Measurements from ENCODE around the gene STARD13. TPM values are rescaled to one million over a fixed set of nuclear protein-coding genes. Genes with fewer than 3 reads are reported as not detected.
A peak's percentile ranks its signal among the peaks of the same experiment; 100 is the strongest.

Gene STARD13
- polyA plus RNA-seq, 1 donor (not counting 4 experiments of a cell fraction or from before 2014, with no cell fraction given) = 11.9 TPM

DNA sequence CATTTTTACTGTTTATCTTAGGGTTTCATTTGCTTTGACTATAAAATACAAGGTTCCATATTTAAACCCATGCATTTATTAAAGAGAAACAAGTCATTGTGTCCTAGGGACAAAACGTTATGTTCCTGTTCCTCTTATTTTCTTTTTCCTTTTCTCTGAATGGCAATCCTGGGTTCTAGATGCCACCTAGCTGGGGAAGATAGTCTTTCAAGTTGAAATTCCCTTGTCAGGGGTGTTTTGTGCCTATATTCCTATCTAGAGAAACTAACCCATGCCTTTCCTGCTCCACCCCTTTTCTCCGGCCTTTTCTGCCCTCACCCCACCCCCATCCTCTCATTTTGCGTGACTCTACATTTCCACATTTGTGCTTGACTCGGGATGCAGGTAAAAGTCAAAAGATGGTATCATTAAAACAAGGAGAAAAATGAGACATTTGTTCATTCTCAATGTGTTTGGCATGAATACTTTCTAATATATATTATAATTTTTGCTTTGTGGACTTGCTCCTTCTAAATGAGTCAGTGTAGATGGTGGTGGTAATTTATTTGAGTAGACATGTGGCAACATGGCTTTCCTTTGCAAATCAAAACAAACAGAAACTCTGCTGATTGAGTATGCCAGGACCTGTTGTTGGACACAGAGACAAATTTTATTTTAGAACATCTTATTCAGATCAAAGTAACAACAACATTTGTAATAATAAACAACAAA lies 26.8 kb upstream of the STARD13 start:
- H3K36me3 ChIP-seq (ENCODE audit: control insufficient read depth in 2 of 2, extremely low read depth in 1 of 2, insufficient read depth in 2 of 2, low read length in 2 of 2) = no peaks in the 10 kb centered on the region
- peaks cover 10% of the 10 kb centered on the region for H3K4me1 ChIP-seq (ENCODE audit: control insufficient read depth, extremely low read depth, insufficient read depth, low read length)
- dilution Hi-C loops (cut with MboI; ENCODE audit: extremely low pct_ligation_motif_present, low sequenced_read_pairs) = no loop called here
- no peak overlapping the region for H3K9ac ChIP-seq (ENCODE audit: control insufficient read depth, extremely low read depth, insufficient read depth, low read length)
- H2AFZ ChIP-seq (ENCODE audit: control insufficient read depth, low read length) = peak overlapping the region; percentile 50
- TF ChIP-seq, protein P1, sequence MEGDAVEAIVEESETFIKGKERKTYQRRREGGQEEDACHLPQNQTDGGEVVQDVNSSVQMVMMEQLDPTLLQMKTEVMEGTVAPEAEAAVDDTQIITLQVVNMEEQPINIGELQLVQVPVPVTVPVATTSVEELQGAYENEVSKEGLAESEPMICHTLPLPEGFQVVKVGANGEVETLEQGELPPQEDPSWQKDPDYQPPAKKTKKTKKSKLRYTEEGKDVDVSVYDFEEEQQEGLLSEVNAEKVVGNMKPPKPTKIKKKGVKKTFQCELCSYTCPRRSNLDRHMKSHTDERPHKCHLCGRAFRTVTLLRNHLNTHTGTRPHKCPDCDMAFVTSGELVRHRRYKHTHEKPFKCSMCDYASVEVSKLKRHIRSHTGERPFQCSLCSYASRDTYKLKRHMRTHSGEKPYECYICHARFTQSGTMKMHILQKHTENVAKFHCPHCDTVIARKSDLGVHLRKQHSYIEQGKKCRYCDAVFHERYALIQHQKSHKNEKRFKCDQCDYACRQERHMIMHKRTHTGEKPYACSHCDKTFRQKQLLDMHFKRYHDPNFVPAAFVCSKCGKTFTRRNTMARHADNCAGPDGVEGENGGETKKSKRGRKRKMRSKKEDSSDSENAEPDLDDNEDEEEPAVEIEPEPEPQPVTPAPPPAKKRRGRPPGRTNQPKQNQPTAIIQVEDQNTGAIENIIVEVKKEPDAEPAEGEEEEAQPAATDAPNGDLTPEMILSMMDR (optimal IDR thresholded peaks at IDR 0.05 in 1 of 3, IDR thresholded peaks at IDR 0.05 in 1 of 3, conservative IDR thresholded peaks at IDR 0.05 in 1 of 3; ENCODE audit: extremely low read depth in 1 of 3, insufficient read depth in 2 of 3, low read length in 3 of 3) = peak in 1 of 3 experiments; percentile 17
- TF ChIP-seq EZH2 (IDR thresholded peaks at IDR 0.05; ENCODE audit: low read length) = no peak
- no peaks in the 10 kb centered on the region for H3K9me3 ChIP-seq (ENCODE audit: control insufficient read depth, low read depth, low read length)
- no peaks in the 10 kb centered on the region for H3K79me2 ChIP-seq (ENCODE audit: control insufficient read depth, insufficient read depth, low read length)
- no peaks in the 10 kb centered on the region for H3K27me3 ChIP-seq (ENCODE audit: control insufficient read depth, extremely low read depth, insufficient read depth, low read length)
- H3K4me2 ChIP-seq (ENCODE audit: control insufficient read depth, extremely low read depth, insufficient read depth, low read depth, low read length) = peak overlapping the region; percentile 52
- no peaks in the 10 kb centered on the region for H3K9me1 ChIP-seq (ENCODE audit: control insufficient read depth, extremely low read depth, insufficient read depth, low read length)
- peak; percentile 17 for FAIRE-seq
- DNase-seq (ENCODE audit: low read depth, low spot score) = no peak
- no peaks in the 10 kb centered on the region for H4K20me1 ChIP-seq (ENCODE audit: control insufficient read depth, extremely low read depth, insufficient read depth, low read length)
- H3K27ac ChIP-seq (ENCODE audit: control insufficient read depth, insufficient read depth, low read length) = no peak overlapping the region
- H3K4me3 ChIP-seq (ENCODE audit: control insufficient read depth in 2 of 3, extremely low read depth in 1 of 3, insufficient read depth in 2 of 3, low read depth in 1 of 3, low read length in 3 of 3) = no peak overlapping the region

DNA sequence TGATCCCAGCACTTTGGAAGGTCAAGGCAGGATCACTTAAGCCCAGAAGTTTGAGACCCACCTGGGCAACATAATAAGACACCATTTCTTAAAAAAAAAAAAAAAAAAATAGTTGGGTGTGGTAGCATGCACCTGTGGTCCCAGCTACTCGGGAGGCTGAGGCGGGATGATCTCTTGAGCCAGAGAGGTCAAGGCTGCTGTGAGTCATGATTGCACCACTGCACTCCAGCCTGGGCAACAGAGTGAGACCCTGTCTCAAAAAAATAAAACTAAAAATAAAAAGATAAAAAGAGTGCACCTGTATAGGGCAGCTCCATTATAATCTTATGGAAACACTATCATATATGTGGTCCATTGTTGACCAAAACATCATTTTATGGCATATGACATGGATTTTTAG lies 25.5 kb upstream of the STARD13 start:
- Histone ChIP-seq H3K4me1 (ENCODE audit: control insufficient read depth, extremely low read depth, insufficient read depth, low read length) (peaks cover 10% of the 10 kb centered on the region), H3K27ac (ENCODE audit: control insufficient read depth, insufficient read depth, low read length) (no peak overlapping the region), H3K79me2 (ENCODE audit: control insufficient read depth, insufficient read depth, low read length) (no peaks in the 10 kb centered on the region), H3K9ac (ENCODE audit: control insufficient read depth, extremely low read depth, insufficient read depth, low read length) (no peak overlapping the region), H3K27me3 (ENCODE audit: control insufficient read depth, extremely low read depth, insufficient read depth, low read length) (no peaks in the 10 kb centered on the region), H3K9me3 (ENCODE audit: control insufficient read depth, low read depth, low read length) (no peaks in the 10 kb centered on the region), H2AFZ (ENCODE audit: control insufficient read depth, low read length) (no peak overlapping the region), H3K4me2 (ENCODE audit: control insufficient read depth, extremely low read depth, insufficient read depth, low read depth, low read length) (no peak overlapping the region), H4K20me1 (ENCODE audit: control insufficient read depth, extremely low read depth, insufficient read depth, low read length) (no peaks in the 10 kb centered on the region), H3K36me3 (ENCODE audit: control insufficient read depth in 2 of 2, extremely low read depth in 1 of 2, insufficient read depth in 2 of 2, low read length in 2 of 2) (no peaks in the 10 kb centered on the region), H3K9me1 (ENCODE audit: control insufficient read depth, extremely low read depth, insufficient read depth, low read length) (no peaks in the 10 kb centered on the region), H3K4me3 (ENCODE audit: control insufficient read depth in 2 of 3, extremely low read depth in 1 of 3, insufficient read depth in 2 of 3, low read depth in 1 of 3, low read length in 3 of 3) (no peak overlapping the region)
- FAIRE-seq = no peak
- DNase-seq (ENCODE audit: low read depth, low spot score) = no peak
- TF ChIP-seq, protein P1 (optimal IDR thresholded peaks at IDR 0.05 in 1 of 3, IDR thresholded peaks at IDR 0.05 in 1 of 3, conservative IDR thresholded peaks at IDR 0.05 in 1 of 3; ENCODE audit: extremely low read depth in 1 of 3, insufficient read depth in 2 of 3, low read length in 3 of 3) = no peak
- no peak for TF ChIP-seq EZH2 (IDR thresholded peaks at IDR 0.05; ENCODE audit: low read length)
- dilution Hi-C loops (cut with MboI; ENCODE audit: extremely low pct_ligation_motif_present, low sequenced_read_pairs) = no loop called here
